Natural killer cell (primary cell): ENCODE results near the gene FUCA2. TPM values are rescaled to one million over a fixed set of nuclear protein-coding genes. Genes with fewer than 3 reads are reported as not detected.

Experiments used
- ATAC-seq, 3 donors: fragments of 150-1000 bp in 2 of 3; fragments of 200-7000 bp in 1 of 3; cut with Tn5 transposase; 1 replicate in 1 of 3; 2 replicates in 2 of 3; pipeline ENCODE4 v1.10.0; 2021; ENCODE audit warnings: mild to moderate bottlenecking in 2 of 3, moderate library complexity in 2 of 3
- DNase-seq, 2 donors: peaks; one replicate each; pipeline versions ENCODE4 v3.0.0 to v3.0.0-alpha.2; 2013 to 2021; ENCODE audit warnings: mixed read lengths in 1 of 2
- H3K27ac ChIP-seq: one replicate; pipeline ENCODE4 v1.5.1; 2013; ENCODE audit warnings: mild to moderate bottlenecking, low read length
- H3K27me3 ChIP-seq: one replicate; pipeline ENCODE4 v1.6.1; 2013; ENCODE audit warnings: low read length; ENCODE audit not compliant: control insufficient read depth, insufficient read depth
- H3K36me3 ChIP-seq: one replicate; pipeline ENCODE4 v1.6.1; 2013; ENCODE audit warnings: low read length; ENCODE audit not compliant: control insufficient read depth, insufficient read depth
- H3K4me1 ChIP-seq: one replicate; pipeline ENCODE4 v1.6.1; 2013; ENCODE audit warnings: low read length; ENCODE audit not compliant: control insufficient read depth, insufficient read depth
- H3K4me3 ChIP-seq: one replicate; pipeline ENCODE4 v1.5.1; 2013; ENCODE audit warnings: low read length
- H3K9me3 ChIP-seq: one replicate; pipeline ENCODE4 v1.6.1; 2013; ENCODE audit warnings: low read length; ENCODE audit not compliant: control insufficient read depth, insufficient read depth
- H3K27ac Mint-ChIP-seq, 2 donors: one replicate each; pipeline ENCODE4 v1.8.0; 2022; ENCODE audit warnings: mild to moderate bottlenecking in 2 of 2, mixed read lengths in 2 of 2, moderate library complexity in 1 of 2
- H3K27me3 Mint-ChIP-seq, 2 donors: one replicate each; pipeline ENCODE4 v1.8.0; 2022; ENCODE audit warnings: low read depth in 2 of 2, mixed read lengths in 2 of 2
- H3K36me3 Mint-ChIP-seq: one replicate; pipeline ENCODE4 v1.8.0; 2022; ENCODE audit warnings: mixed read lengths
- H3K4me1 Mint-ChIP-seq, 2 donors: one replicate each; pipeline ENCODE4 v1.8.0; 2022; ENCODE audit warnings: mixed read lengths in 2 of 2
- H3K4me3 Mint-ChIP-seq: one replicate; pipeline ENCODE4 v1.8.0; 2022; ENCODE audit warnings: mild to moderate bottlenecking, moderate library complexity, mixed read lengths
- H3K9me3 Mint-ChIP-seq, 2 donors: one replicate each; pipeline ENCODE4 v1.8.0; 2022; ENCODE audit warnings: mixed read lengths in 2 of 2
- CTCF ChIP-seq: fragments of 200-600 bp; IDR thresholded peaks from one replicate; pipeline ENCODE4 v1.8.0; 2022; ENCODE audit warnings: antibody characterized with exemption
- WGBS: methylation state at CpG from one replicate; pipeline ENCODE4 v1.1.7; 2013; ENCODE audit warnings: missing lambda C conversion rate; ENCODE audit not compliant: insufficient coverage; 5-methylcytosine and 5-hydroxymethylcytosine counted together
- intact Hi-C: fragments of 100-400 bp; cut with micrococcal nuclease; formaldehyde crosslinking; loops from one replicate; pipeline ENCODE4 v1.14.2; 2022
- total RNA-seq, 4 donors: library from RNA; stranded (reverse); fragments of 120-200 nt in 1 of 4; gene quantifications; one replicate each; pipeline versions ENCODE4 v1.2.3 to v1.2.4, GENCODE V29; 2013 to 2022

Gene FUCA2
- total RNA-seq, 3 donors from 2014 or later (not counting 1 experiment from before 2014, with no cell fraction given), result 10.5 to 15.5 (median 13.0) TPM

GRCh38 chr6:143457563-143458359, 53.8 kb downstream of the FUCA2 start:
- Mint-ChIP-seq H3K9me3 (no peaks in the 10 kb centered on the region), H3K27ac (no peak overlapping the region), H3K4me3 (no peak overlapping the region), H3K36me3 (no peaks in the 10 kb centered on the region), H3K4me1 (peaks cover 0 to 13% of the 10 kb centered on the region in 2 donors), H3K27me3 (no peaks in the 10 kb centered on the region)
- Histone ChIP-seq H3K4me1 (no peaks in the 10 kb centered on the region), H3K9me3 (no peaks in the 10 kb centered on the region), H3K27me3 (no peaks in the 10 kb centered on the region), H3K27ac (no peak overlapping the region), H3K36me3 (peaks cover 13% of the 10 kb centered on the region), H3K4me3 (no peak overlapping the region)
- DNase-seq, result no peak
- no peak for TF ChIP-seq CTCF
- WGBS, result 65% methylated on average over 2 of the region's 2 CpGs
- ATAC-seq, result no peak
- intact Hi-C loops, result no loop called here

- peak overlapping the region; percentile 73 for H3K27ac ChIP-seq
- intact Hi-C loops, result loop anchor here (2.0 to 5.0 kb wide), 2 partner anchors 391 to 1305 kb away; partner anchors contain the start of genes LTV1, NMBR and VTA1
- H3K36me3 Mint-ChIP-seq, result no peaks in the 10 kb centered on the region
- DNase-seq (peak in 1 of 2 donors; percentile 8), ATAC-seq (no peak)
- H3K27me3 ChIP-seq, result no peaks in the 10 kb centered on the region
- H3K36me3 ChIP-seq, result no peaks in the 10 kb centered on the region
- no peaks in the 10 kb centered on the region for H3K27me3 Mint-ChIP-seq
- peaks cover 32 to 43% of the 10 kb centered on the region in 2 donors for H3K4me1 Mint-ChIP-seq
- no peaks in the 10 kb centered on the region for H3K9me3 ChIP-seq
- peak overlapping the region; percentile 91 to 96 for H3K27ac Mint-ChIP-seq
- H3K4me1 ChIP-seq, result peaks cover 5% of the 10 kb centered on the region
- H3K4me3 Mint-ChIP-seq, result peak overlapping the region; percentile 99
- 27% methylated on average over 3 of the region's 4 CpGs for WGBS
- TF ChIP-seq CTCF, result no peak
- H3K9me3 Mint-ChIP-seq, result no peaks in the 10 kb centered on the region
- H3K4me3 ChIP-seq, result peak overlapping the region; percentile 83
These were observed 60.0 kb downstream of the FUCA2 start for GRCh38 chr6:143451531-143451930.

GRCh38 chr6:143450453-143451371, 60.8 kb downstream of the FUCA2 start, which contains the start of the genes ADAT2 and PEX3:
TSS of gene ADAT2 (minus strand) at chr6:143450695. CDS start at chr6:143450658, 37 bp downstream.
TSS of gene PEX3 (plus strand) at chr6:143450805. CDS start at chr6:143451043, 238 bp downstream.
- no peaks in the 10 kb centered on the region for H3K9me3 Mint-ChIP-seq
- peak within 1 kb of the TSS; percentile 73 for H3K27ac ChIP-seq
- H3K4me3 Mint-ChIP-seq, result peak within 1 kb of the TSS; percentile 99
- under 1% methylated on average over 55 of the region's 56 CpGs for WGBS
- no peaks in the 10 kb centered on the region for H3K27me3 ChIP-seq
- no peaks in the 10 kb centered on the region for H3K36me3 ChIP-seq
- H3K4me1 Mint-ChIP-seq, result peaks cover 32 to 42% of the 10 kb centered on the region in 2 donors
- TF ChIP-seq CTCF, result no peak
- intact Hi-C loops, result loop anchor here (1.0 to 5.0 kb wide), 4 partner anchors 53 to 1304 kb away; partner anchors contain the start of genes FUCA2, LTV1, NMBR and VTA1
- ATAC-seq, result peak; percentile 93 to 97 (median 96)
- H3K4me1 ChIP-seq, result peaks cover 5% of the 10 kb centered on the region
- H3K27me3 Mint-ChIP-seq, result no peaks in the 10 kb centered on the region
- peak within 1 kb of the TSS; percentile 83 for H3K4me3 ChIP-seq
- H3K36me3 Mint-ChIP-seq, result no peaks in the 10 kb centered on the region
- no peaks in the 10 kb centered on the region for H3K9me3 ChIP-seq
- H3K27ac Mint-ChIP-seq, result peak within 1 kb of the TSS; percentile 91 to 96
- peak; percentile 89 to 95 for DNase-seq
